Body of pancreas (tissue), 4 donors: ENCODE results near the gene KDM3A.

Source experiments
- POLR2A ChIP-seq, 3 donors: fragments of 450-650 bp; IDR thresholded peaks; one replicate each; pipeline ENCODE4 v1.6.1; 2016; ENCODE audit warnings: antibody characterized with exemption in 3 of 3, mild to moderate bottlenecking in 2 of 3
- TF ChIP-seq, protein P1 (sequence below), 7 experiments: fragments of 450-650 bp in 4 of 7; fragments of 200-600 bp in 3 of 7; sonication (generic) in 3 of 7; IDR thresholded peaks; one replicate each; pipeline ENCODE4 v1.5.1; 2016 to 2019; ENCODE audit warnings: antibody characterized with exemption in 7 of 7

DNA sequence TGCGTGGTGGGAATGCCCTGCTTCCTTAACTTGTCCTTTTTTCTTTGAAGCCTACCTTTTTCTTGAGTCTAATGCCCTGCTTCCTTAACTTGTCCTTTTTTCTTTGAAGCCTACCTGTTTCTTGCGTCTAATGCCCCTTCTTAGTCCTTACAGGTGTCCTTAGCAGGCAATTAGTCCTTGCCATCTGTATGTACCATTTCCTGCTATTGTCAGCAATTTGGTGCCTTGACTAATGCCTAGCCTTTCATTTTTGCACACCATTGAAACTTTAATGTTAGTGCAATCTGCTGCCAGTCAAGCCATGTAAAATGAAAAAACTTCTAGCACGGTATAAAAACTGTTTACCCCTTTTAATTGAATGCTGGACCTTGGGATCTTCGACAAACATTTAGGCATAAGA, 4.3 kb downstream of the KDM3A start:
- TF ChIP-seq POLR2A (IDR thresholded peaks at IDR 0.05) = no peak
- TF ChIP-seq, protein P1, sequence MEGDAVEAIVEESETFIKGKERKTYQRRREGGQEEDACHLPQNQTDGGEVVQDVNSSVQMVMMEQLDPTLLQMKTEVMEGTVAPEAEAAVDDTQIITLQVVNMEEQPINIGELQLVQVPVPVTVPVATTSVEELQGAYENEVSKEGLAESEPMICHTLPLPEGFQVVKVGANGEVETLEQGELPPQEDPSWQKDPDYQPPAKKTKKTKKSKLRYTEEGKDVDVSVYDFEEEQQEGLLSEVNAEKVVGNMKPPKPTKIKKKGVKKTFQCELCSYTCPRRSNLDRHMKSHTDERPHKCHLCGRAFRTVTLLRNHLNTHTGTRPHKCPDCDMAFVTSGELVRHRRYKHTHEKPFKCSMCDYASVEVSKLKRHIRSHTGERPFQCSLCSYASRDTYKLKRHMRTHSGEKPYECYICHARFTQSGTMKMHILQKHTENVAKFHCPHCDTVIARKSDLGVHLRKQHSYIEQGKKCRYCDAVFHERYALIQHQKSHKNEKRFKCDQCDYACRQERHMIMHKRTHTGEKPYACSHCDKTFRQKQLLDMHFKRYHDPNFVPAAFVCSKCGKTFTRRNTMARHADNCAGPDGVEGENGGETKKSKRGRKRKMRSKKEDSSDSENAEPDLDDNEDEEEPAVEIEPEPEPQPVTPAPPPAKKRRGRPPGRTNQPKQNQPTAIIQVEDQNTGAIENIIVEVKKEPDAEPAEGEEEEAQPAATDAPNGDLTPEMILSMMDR (IDR thresholded peaks at IDR 0.05) = no peak
